SK-MEL-5 (cell line): ENCODE data around the gene IDH3B. TPM values are rescaled to one million over a fixed set of nuclear protein-coding genes. Genes with fewer than 3 reads are reported as not detected.
A peak's percentile ranks its signal among the peaks of the same experiment; 100 is the strongest.

ENCODE experiments used
- DNase-seq: peaks from one replicate; pipeline ENCODE4 v3.0.0-alpha.2; 2016; ENCODE audit warnings: low read depth, low spot score
- in situ Hi-C: cut with HindIII; loops from 2 replicates; pipeline ENCODE4 v1.10.0; 2016; ENCODE audit warnings: low sequenced_read_pairs, high pct_unique_total_duplicates, low pct_unique_long_range_greater_than_20kb
- total RNA-seq: library from RNA; depleted of rRNA; stranded (reverse); fragments of >200 nt; shearing (Covaris generic); gene quantifications from 2 replicates; pipeline ENCODE4 v1.2.3, GENCODE V29; 2014

The IDH3B gene
- total RNA-seq, 1 experiment from 2014 or later: 240 TPM

DNA sequence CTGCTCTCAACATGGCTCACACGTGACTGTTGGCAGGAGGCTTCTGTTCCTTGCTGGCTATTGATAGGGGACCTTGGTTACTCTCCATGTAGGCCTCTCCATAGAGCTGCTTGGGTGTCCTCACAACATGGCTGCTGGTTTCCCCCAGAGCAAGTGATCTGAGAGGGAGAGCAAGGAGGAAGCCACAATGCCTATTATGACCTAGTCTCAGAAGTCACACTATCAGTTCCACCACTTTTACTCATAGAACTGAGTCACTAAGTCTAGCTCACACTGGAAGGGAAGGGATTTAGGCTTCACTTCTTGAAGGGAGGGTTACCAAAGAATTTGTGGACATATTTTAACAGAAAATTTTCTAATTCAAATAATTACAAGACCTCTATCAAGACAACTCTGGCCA lies 20.3 kb downstream of the IDH3B start:
- in situ Hi-C loops: no loop called here
- no peak for DNase-seq

DNA sequence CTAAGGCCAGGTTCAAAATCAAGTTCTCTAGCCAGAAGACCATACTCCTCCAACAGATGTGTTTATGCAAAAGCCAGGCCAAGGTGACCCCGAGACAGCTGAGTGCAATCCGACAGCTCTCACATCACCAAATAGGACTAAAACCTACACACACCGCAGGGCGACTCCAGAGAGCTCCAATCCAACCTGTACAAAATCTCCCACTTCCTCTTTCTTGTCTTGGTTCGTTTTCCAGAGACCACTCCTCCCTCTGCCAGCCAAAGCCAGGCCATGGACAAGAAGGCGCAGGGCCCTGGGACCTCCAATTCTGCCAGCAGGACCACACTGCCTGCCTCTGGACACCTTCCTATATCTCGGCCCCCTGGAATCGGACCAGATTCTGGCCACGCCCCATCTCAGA lies 23.1 kb downstream of the IDH3B start:
- in situ Hi-C loops: no loop called here

DNA sequence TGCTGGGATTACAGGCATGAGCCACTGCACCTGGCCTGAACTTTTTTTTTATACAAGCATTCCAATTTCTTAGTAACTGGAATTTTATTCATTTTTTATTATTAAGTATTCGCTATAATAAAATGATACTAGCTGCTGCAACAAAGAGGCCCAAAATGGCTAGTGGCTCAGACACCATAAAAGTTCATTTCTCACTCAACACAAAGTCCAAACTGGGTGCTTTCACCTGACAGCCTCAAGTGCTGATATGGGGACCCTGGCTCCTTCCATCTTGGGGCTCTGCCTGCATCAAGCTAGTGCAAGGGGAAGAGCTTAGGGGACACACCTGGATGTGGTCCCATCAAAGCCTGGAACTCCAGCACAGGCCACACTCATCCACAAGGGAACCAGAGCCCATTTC lies 23.8 kb downstream of the IDH3B start:
- in situ Hi-C loops: no loop called here
- DNase-seq: no peak

More for the DNA sequence above, 23.1 kb downstream of the IDH3B start:
- DNase-seq: no peak

DNA sequence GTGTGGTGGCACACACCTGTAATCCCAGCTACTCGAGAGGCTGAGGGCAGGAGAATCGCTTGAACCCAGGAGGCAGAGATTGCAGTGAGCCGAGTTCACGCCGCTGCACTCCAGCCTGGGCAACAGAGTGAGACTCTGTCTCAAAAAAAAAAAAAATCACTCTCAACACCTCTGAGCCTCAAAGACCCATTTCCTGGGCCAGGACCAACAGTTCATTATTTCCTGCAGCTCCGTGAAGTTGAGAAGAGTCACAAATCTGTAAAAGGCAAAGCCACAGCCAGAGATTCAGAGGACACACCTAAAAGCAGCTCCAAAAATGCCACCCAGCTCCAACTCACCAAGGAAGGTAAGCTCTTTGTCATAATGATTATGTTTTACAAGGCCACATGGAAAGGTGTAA lies 26.8 kb downstream of the IDH3B start:
- in situ Hi-C loops: no loop called here
- no peak for DNase-seq

DNA sequence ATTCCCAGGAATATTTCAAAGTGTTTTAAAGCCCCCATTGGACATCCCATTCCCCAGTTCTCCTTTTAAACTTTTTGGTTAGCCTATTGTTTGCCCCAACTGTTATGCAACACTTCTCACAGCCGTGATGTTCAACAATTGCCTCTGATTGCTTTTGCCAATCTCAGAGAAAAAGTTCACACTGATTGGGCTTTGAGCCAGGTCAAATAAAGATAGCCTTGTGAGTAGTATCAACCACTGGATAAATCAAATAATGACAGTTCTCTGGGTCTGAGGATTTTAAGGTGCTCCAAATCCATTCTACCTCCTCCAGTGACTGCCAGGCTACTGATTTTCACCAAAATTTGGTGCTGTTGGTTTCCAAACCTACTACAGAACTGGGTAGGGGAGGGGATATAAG lies 30.6 kb downstream of the IDH3B start:
- in situ Hi-C loops: no loop called here
- no peak for DNase-seq

DNA sequence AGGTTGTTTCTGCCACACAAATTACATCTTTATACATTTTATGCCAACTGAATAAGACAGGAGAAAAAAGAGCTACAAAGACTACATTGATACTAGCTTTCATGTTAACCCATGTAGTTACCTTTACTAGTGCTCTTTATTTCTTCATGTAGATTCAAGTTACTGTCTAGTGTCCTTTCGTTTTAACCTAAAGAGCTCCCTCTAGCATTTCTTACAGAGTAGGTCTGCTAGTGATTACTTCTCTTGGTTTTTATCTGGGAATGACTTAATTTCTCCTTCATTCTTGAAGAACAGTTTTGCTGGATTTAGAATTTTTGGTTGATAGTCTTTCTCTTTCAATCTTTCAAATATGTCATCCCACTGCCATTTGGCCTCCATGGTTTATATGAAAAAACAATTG lies 32.8 kb downstream of the IDH3B start:
- in situ Hi-C loops: no loop called here
- peak; percentile 62 for DNase-seq

DNA sequence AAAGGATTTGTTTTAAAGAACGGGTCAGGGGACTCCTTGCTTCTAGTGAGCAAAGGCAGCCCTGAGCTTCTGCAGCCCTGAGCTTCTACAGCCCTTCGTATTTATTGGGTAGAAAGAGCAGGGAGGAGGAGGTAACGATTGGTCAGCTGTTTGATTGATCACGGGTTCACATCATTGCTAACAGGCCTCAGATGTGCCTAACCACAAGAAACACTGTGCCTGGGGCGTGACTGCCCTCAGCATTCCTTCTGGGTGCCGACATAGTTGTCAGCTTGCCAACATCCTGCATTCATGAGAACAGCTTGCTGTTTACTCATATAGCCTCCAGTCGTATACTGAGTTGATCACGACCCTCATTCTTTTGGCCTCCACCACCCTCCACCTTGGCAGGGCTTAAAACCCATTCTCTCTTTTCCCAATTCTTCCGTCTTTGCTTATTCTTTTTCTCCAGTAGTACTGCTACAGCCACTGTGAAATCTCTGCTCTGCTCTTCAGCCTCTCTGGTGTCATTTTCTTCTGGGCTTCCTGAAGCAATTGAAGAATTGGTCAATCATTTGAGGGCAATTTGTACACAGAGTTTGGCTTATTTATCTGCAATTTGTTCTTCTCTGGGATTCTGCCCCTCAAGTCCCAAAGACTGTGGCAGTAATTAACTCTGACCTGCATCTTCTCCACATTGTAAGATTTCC lies 37.0 kb downstream of the IDH3B start:
- in situ Hi-C loops: no loop called here
- peak; percentile 97 for DNase-seq

DNA sequence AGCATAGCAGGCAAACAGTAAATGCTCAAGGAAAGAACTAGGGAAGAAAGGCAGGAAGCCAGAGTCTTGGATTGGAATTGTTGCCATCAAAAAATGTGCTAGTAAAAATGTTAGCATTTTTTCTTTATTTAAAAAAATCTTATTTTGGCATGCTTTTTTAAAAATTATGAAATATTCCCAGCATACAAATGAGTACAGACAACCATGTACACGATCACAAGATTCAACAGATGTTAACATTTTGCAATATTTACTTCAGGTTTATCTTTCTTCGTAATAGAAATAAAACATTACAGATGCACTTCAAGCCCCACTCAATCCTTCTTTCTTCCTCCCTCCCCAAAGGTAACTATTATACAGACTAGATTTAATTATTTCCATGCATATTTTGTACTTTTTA lies 39.0 kb downstream of the IDH3B start:
- no peak for DNase-seq
- in situ Hi-C loops: no loop called here

DNA sequence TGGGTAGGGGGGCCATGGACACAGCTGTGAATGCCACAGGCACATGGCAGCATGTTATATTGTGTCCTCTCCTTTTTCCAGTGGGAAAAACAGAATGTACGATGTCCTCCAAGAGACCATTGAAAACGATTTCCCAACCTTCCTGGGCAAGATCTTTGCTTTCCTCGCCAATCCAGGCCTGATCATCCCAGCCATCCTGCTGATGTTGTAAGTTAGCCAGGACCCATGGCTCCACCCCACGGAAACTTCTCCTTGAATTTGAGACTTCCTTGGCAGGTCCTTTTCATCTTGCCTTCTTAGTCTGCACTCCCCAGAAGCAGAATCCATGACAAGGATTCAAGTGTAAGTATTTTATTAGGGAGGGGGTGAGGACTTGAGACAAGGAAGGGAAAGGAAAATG lies 39.8 kb downstream of the IDH3B start:
- no peak for DNase-seq
- in situ Hi-C loops: no loop called here

DNA sequence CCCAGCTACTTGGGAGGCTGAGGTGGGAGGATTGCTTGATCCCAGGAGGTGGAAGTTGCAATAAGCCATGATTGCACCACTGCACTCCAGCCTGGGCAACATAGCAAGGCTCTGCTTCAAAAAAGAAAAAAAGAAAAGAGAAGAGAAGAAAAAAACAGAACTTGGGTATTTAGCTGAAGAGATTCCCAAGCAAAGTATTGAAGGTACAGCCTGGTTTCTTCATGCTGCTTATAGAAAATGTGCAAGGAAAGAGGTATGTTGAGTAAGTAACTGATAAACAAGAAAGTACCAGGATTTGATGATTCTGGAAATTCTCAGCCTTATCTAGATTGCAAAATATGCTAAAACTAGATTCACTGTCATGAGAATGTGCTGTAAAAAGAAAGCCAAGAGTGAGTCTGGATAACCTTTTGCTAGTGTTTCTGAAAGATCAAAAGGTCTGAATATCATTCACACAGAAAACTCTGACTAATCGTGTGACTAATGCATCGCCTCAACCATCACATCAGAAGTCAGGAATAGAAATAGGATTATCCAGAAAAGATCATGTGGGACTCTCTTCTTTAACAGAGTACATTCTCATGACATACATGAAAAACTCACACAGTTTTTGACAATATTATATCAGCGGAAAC lies 43.9 kb downstream of the IDH3B start:
- peak; percentile 35 for DNase-seq
- in situ Hi-C loops: no loop called here

DNA sequence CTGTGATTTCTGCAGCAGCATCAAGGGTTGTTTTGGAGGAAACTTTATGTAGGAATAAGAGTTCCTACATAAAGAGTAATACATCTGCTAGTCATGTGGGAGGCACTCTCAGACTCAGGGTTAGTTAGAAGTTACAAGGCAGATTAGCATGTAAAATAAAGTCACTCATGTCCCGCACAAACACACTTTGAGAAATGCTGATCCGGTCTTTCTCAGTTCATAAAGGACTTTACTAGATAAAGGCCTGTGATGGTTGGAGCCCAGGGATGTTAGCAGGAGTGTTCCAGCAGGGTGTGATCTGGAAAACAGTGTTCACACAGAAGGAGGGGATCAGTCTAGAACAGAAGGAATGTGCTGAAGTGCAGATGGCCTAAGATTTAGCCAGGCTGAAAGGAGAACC lies 44.7 kb downstream of the IDH3B start:
- in situ Hi-C loops: no loop called here
- no peak for DNase-seq

DNA sequence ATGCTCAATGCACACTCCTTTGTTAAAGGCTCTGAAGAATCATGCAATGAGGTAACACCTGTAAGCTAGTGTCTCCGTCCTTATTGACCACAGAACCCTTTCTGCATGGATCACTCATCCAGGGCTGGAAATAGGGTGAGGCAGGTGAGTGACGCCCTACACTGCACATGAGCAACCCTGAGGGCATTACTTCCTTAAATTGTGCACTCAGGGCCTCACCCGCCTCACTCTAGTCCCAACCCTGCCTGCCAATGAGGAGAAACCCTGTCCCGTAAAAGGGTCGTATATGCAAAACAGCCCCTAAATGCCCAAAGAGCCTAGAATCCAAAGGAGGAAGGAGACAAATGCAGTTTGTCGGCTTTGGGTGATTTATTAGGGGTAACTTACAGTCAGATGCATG lies 45.2 kb downstream of the IDH3B start:
- in situ Hi-C loops: no loop called here
- no peak for DNase-seq

DNA sequence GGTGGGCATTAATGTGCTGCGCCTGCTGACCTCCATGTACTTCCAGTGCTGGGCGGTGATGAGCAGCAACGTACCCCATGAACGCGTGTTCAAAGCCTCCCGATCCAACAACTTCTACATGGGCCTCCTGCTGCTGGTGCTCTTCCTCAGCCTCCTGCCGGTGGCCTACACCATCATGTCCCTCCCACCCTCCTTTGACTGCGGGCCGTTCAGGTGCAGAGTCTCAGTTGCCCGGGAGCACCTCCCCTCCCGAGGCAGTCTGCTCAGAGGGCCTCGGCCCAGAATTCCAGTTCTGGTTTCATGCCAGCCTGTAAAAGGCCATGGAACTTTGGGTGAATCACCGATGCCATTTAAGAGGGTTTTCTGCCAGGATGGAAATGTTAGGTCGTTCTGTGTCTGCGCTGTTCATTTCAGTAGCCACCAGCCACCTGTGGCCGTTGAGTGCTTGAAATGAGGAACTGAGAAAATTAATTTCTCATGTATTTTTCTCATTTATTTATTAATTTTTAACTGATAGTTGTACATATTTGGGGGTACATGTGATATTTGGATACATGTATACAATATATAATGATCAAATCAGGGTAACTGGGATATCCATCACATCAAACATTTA lies 46.8 kb downstream of the IDH3B start:
- in situ Hi-C loops: no loop called here
- DNase-seq: no peak

DNA sequence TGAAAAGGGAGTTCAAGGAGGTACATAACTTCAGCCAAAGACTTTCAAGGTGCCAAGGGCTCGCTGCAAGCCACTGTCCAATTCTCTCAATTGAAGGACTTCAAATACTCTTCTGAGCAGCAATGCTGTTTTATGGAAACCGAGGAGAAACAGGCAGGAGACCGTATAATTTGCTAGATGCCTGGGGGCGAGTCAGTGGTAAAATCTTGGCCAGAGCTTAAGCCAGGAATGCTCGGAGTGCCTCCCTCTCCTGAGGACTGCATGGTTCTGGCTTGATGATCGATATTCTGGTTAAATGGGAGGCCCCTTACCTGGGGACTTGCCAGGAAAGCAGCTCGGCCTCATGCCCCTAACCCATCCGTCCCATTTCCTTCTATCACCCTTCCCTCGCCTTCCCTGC lies 47.4 kb downstream of the IDH3B start:
- no peak for DNase-seq
- in situ Hi-C loops: no loop called here

DNA sequence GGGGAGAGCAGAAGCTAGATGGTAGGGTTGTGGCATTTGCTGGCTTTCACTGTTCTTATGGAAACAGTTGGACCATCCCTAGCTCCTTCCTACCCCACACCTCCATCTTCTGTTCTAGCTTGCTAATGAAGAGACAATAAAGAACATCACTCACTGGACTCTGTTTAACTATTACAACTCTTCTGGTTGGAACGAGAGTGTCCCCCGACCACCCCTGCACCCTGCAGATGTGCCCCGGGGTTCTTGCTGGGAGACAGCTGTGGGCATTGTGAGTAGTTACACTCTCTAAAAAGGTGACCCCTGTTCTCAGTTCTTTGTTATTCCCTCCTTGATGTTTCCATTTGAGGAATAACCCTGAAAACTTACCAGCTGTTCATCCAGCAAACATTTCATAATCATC lies 51.9 kb downstream of the IDH3B start:
- in situ Hi-C loops: no loop called here
- no peak for DNase-seq

DNA sequence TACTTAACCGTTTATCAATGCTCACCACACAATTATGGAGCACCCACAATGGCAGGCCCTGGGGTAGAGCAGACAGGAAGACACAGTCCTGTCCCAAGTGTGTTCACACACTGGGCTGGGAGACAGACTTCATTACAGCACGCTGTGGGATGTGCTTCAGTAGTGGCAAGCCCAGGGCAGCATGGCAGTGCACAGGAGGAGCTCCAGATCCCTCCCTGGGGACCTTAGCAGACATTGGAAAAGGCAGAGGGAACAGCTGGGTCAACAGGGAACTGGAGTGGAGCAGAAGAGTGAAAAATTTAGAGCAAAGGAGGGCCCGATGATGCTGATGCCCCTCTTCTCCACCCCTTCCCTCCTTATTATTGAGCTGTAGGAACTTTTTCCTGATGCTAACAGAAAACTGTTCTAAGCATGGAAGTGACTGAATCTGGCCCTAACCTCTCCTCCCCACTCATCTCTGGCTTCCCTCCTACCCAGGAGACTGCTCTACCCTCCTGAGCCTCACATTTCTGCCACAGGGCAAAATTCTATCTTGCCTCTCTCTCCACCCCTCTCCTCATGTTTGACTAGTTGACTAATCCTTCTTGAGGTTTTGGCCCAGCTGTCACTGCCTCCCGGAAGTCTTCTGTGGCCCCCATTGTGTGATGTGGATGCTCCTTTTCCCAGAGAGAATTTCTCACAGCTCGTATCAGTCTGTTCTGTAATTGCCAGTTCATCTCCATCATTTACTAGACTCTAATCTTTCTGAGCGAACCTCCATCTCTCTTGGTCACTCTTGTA lies 52.9 kb downstream of the IDH3B start:
- no peak for DNase-seq
- in situ Hi-C loops: no loop called here

DNA sequence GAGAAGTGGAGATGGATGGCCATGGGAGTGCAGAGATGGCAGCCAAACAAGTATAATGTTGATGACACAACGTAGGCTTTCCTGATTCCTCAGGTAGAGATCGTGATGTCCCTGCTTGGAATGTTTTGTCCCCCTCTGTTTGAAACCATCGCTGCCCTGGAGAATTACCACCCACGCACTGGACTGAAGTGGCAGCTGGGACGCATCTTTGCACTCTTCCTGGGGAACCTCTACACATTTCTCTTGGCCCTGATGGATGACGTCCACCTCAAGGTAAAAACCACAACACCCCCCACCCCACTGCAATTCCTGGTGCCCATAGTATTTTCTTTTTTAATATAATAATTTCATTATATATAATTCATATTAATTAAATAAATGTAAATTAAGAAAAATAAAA lies 53.7 kb downstream of the IDH3B start:
- DNase-seq: no peak
- in situ Hi-C loops: no loop called here
